HEK293 (cell line): ENCODE data around the gene ANXA3.

Source experiments
- GLI4 ChIP-seq: fragments of 450-650 bp; formaldehyde crosslinking; IDR thresholded peaks from 2 replicates; pipeline ENCODE4 v1.5.1; 2016; ENCODE audit warnings: missing biosample characterization, missing genetic modification characterization
- REST ChIP-seq: fragments of 450-650 bp; formaldehyde crosslinking; IDR thresholded peaks from 2 replicates; pipeline ENCODE4 v1.5.1; 2016; ENCODE audit warnings: missing biosample characterization, missing genetic modification characterization
- WT1 ChIP-seq: fragments of 450-650 bp; formaldehyde crosslinking; IDR thresholded peaks from 2 replicates; pipeline ENCODE4 v1.5.1; 2016; ENCODE audit warnings: missing biosample characterization, missing genetic modification characterization
- ZFP69B ChIP-seq: fragments of 450-650 bp; formaldehyde crosslinking; IDR thresholded peaks from 2 replicates; pipeline ENCODE4 v1.5.1; 2016; ENCODE audit warnings: missing biosample characterization, missing genetic modification characterization
- ZNF501 ChIP-seq: fragments of 450-650 bp; formaldehyde crosslinking; IDR thresholded peaks from 2 replicates; pipeline ENCODE4 v1.5.1; 2016; ENCODE audit warnings: missing biosample characterization, missing genetic modification characterization
- ZNF639 ChIP-seq: fragments of 450-650 bp; formaldehyde crosslinking; IDR thresholded peaks from 2 replicates; pipeline ENCODE4 v1.5.1; 2016; ENCODE audit warnings: missing biosample characterization, missing genetic modification characterization
- ZNF670 ChIP-seq: fragments of 450-650 bp; formaldehyde crosslinking; IDR thresholded peaks from 2 replicates; pipeline ENCODE4 v1.5.1; 2016; ENCODE audit warnings: missing biosample characterization, missing genetic modification characterization, low read depth
- ZNF768 ChIP-seq: fragments of 450-650 bp; formaldehyde crosslinking; IDR thresholded peaks from 2 replicates; pipeline ENCODE4 v1.5.1; 2018; ENCODE audit warnings: missing biosample characterization, mild to moderate bottlenecking, missing genetic modification characterization
- TF ChIP-seq, protein P1 (sequence below): fragments of 450-650 bp; formaldehyde crosslinking; conservative IDR thresholded peaks from 2 replicates; pipeline ENCODE4 v1.5.1; 2016; ENCODE audit warnings: low read depth, missing biosample characterization, missing genetic modification characterization
- TF ChIP-seq, protein P2 (sequence below): fragments of 450-650 bp; formaldehyde crosslinking; IDR thresholded peaks from 2 replicates; pipeline ENCODE4 v1.5.1; 2016; ENCODE audit warnings: missing biosample characterization, missing genetic modification characterization

GRCh38 chr4:78584863-78585547, 33.4 kb downstream of the ANXA3 start:
- TF ChIP-seq WT1 (tag by site-specific recombination) (no peak), ZNF501 (tag by site-specific recombination) (no peak), REST (tag by site-specific recombination) (no peak), ZNF639 (tag by site-specific recombination) (no peak), ZFP69B (no peak), ZNF670 (no peak), ZNF768 (no peak), GLI4 (tag by site-specific recombination) (no peak)
- TF ChIP-seq, protein P1, sequence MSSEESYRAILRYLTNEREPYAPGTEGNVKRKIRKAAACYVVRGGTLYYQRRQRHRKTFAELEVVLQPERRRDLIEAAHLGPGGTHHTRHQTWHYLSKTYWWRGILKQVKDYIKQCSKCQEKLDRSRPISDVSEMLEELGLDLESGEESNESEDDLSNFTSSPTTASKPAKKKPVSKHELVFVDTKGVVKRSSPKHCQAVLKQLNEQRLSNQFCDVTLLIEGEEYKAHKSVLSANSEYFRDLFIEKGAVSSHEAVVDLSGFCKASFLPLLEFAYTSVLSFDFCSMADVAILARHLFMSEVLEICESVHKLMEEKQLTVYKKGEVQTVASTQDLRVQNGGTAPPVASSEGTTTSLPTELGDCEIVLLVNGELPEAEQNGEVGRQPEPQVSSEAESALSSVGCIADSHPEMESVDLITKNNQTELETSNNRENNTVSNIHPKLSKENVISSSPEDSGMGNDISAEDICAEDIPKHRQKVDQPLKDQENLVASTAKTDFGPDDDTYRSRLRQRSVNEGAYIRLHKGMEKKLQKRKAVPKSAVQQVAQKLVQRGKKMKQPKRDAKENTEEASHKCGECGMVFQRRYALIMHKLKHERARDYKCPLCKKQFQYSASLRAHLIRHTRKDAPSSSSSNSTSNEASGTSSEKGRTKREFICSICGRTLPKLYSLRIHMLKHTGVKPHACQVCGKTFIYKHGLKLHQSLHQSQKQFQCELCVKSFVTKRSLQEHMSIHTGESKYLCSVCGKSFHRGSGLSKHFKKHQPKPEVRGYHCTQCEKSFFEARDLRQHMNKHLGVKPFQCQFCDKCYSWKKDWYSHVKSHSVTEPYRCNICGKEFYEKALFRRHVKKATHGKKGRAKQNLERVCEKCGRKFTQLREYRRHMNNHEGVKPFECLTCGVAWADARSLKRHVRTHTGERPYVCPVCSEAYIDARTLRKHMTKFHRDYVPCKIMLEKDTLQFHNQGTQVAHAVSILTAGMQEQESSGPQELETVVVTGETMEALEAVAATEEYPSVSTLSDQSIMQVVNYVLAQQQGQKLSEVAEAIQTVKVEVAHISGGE (tag by site-specific recombination), result no peak
- TF ChIP-seq, protein P2, sequence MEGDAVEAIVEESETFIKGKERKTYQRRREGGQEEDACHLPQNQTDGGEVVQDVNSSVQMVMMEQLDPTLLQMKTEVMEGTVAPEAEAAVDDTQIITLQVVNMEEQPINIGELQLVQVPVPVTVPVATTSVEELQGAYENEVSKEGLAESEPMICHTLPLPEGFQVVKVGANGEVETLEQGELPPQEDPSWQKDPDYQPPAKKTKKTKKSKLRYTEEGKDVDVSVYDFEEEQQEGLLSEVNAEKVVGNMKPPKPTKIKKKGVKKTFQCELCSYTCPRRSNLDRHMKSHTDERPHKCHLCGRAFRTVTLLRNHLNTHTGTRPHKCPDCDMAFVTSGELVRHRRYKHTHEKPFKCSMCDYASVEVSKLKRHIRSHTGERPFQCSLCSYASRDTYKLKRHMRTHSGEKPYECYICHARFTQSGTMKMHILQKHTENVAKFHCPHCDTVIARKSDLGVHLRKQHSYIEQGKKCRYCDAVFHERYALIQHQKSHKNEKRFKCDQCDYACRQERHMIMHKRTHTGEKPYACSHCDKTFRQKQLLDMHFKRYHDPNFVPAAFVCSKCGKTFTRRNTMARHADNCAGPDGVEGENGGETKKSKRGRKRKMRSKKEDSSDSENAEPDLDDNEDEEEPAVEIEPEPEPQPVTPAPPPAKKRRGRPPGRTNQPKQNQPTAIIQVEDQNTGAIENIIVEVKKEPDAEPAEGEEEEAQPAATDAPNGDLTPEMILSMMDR (tag by site-specific recombination), result no peak
